ENCODE results near the gene NRXN3.
"Not testable (repeated sequence)": the region's sequence is repeated elsewhere in the genome, so short reads cannot be mapped to it uniquely, and the experiment has no call there.

The NRXN3 gene

DNA sequence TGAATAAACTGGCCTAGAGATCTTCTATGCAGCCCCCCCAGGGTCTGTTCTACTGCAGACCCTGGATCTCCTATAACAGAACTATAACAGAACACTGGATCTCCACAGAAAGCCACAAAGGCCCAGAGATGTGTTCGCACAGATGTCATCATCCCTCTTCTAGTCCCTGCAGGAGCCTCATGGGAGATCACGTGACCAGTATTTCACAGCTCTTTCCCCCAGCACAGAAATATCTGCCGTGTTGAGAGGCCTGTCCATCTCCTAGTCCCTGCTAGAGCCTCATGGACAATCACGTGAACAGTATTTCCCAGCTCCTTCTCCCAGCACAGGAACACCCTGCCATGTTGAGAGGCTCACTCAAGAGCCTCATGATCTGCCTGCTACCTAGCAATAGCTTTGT is 331.7 kb downstream of the NRXN3 start:
- no peak for DNase-seq

DNA sequence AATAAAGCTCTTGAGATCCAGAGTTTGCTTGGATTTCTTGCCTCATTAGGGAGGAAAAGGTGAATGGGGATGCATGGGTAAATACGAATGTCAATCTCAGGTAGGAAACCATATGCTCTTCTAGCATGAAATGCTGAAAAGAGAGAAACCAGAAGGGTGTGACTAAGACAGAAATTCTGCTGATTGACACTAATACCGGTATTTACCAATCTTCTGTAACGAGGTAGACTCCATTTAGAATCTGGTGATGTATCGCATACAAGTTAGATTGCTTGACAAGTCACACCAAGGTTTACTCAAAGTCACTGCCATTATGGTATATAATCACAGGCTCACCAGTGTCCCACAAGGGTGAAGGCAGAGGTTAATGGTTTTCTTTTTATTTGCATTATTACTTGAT is 337.9 kb downstream of the NRXN3 start:
- no peak for DNase-seq

DNA sequence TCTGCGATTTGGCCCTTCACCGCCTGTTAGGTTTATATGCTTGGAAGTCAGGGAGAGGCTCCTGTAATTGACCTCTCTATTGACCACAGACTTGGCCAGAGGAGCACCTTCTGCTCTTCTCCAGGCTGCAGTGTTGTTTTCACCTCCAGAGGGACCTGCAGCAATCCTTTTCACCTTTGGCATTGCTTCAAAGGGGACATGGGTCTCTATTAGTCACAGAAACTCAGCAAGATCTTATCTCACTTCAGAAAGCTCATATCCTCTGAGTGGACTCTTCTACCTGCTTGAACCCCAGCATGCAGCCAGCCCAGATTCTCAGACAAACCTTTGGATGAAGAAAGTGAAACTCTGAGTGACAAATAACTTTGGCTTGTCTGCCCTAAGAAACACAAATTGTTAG is 339.3 kb downstream of the NRXN3 start:
- no peak for DNase-seq

DNA sequence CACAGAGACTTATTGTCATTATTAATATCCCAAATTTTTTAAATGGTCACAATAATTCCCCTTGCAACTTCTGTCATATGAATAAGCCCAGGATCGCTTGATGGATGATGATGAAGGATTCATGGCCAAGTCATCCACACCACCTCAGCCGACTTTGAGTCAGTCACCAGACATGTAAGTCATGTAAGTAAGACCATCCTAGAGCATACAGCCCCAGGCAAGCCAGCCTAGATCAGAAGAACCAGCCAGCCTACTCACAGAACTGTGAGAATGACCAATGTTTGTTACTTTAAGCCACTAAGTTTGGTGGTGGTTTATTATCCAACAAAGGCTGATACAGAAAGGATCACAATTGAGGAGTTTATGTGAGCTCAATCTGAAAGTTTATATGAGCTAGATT is 341.8 kb downstream of the NRXN3 start:
- DNase-seq: no peak

DNA sequence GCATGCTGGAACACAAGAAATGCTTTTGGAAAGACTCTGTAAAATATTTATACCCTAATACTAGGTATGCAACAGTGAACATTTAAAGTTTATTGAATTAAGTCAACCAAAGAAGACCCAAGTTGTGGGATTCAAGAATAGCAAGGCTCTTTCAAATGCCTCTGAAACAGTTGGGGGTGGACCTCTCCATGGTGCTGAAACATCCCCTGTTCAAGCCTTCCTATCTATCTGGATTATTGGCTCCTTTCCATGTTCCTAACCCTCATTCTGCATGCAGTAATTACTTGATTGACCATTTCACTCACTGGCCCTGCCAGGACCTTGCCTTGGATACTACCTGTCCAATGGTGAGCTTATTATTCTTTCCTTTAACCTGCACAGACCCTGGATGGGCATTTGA is 349.7 kb downstream of the NRXN3 start:
- DNase-seq: peak; percentile 38

DNA sequence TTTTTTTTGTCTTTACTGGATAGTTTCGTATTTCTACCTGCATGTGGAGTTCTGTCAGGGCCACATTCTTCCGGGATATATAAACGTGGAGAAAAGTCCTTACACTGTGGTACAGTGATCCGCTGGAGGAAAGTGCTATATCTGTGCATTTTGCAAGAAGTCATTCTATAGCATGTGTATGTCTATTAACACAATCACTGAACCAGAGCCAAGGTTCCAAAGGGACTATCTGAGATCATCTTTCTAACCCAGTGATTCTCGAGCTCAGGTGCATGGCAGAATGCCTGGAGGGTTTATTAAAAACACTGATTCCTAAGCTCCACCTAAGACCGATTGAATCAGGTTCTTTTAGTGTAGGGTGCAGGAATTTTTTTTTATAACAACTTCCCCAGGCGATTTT is 354.0 kb downstream of the NRXN3 start:
- no peak for DNase-seq

DNA sequence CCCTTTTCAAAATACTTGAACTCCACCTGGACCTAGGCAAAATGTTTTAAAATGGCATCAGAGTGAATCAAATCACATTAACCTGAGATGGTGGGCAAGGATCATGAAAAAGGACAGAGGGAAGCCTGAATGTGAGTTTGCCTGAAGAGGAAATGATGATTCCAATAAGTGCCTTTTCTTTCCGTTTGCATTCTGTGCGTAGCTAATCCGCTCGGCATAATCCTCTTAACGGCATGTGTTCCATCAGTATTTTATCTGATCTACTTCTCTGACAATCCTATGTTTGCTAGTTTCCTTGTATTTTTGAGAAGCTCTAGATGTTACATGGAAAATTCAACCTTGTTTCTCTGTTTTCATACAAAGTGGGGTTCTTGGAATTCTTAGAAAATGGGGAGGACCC is 354.6 kb downstream of the NRXN3 start:
- no peak for DNase-seq

DNA sequence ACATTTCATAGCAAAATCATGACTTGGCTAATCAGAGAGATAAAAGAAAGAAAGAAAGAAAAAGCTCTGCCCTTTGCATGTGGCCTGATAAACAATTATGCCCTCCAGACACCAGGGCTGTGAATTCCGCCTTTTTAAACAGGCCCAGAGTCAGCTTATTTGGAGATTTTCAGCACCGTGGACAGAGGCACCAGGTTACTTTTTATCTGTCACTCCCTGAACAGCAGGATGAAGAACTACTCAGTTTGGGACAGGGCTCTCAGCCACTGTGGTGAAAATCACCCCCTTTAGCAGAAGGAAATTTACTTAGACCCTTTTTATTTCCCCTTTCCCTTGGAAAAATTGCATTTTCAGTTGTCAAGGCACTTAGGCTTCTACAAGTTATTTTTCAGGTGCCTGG is 359.9 kb downstream of the NRXN3 start:
- DNase-seq: peak; percentile 14

DNA sequence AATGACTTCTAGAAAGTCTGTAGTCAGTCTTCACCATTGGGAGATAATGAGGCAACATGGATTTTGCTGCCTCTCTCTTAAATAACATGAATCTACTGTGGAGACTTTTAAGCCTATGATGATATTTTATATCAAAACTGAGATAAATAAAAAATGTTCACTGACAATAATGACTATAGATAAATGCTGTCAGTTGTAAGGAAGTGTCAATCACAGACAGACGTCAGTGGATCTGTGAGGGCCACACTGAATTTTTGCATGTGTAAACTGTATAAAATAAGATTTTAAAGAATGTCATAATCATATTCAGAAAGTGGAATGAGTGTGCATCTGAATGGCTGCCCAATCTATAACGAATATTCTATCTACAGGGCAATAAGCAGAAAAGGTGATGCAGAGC is 364.0 kb downstream of the NRXN3 start:
- DNase-seq: no peak

DNA sequence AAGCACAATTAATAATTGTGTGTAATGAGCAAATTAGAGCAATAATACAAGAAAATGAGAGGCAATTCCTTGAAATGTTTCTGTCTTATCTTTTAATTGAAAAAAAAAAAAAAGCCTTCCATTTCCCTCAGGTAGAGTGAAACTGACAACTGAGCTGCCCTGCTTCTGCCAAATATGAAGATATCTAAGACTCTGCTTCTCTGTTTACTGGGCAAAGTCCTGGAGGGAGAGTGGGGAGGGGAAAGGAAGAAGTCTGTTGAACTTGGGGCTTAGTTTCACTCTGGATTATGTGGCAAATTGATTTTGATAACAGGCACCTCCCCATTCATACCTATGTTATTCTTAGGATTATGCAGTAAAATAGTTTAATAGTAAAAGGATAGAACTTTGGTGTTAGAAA is 364.9 kb downstream of the NRXN3 start:
- no peak for DNase-seq

DNA sequence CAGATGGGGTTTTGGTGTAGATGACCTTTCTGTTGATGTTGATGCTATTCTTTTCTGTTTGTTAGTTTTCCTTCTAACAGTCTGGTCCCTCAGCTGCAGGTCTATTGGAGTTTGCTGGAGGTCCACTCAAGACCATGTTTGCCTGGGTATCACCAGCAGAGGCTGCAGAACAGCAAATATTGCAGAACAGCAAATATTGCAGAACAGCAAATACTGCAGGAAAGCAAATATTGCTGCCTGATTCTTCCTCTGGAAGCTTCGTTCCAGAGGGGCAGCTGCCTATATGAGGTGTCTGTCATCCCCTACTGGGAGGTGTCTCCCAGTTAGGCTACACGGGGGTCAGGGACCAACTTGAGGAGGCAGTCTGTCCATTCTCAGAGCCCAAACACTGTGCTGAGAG is 371.6 kb downstream of the NRXN3 start:
- not testable (repeated sequence) for DNase-seq

DNA sequence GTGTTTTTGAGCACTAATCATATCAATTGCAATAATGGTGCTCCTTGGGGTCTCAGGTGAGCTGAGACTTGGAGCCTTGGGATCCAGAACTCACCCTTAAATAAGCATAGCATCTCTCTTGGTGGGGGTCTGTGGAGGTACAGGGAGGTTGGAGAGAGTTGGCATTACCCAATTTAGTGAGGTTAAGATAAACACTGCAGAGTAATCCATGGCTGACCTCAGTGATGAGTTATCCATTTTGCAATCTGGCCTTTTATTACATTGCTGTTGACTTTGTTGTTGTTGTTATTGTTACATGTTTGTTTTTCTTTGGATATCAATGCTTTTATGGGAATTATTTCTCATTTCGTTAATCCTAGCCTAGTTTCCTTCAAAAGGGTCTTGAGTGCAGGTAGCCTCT is 373.3 kb downstream of the NRXN3 start:
- DNase-seq: no peak

DNA sequence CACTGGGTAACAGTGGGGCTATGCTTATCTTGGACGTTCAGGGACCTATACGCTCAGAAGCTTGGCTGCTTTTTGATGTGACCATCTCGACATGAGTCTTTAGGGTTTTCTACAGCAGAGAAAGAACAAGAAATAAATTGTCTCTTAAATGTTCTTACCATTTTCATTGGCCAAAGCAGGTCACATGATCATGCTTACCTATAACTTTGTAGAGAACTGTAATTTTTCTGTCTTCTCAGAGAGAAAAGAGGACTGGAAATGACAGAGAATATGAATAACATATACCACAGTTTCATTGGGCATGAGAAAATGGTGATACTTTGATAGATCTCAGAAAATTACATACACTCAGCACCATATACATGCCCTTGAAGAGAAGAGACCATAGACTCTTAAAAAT is 390.9 kb downstream of the NRXN3 start:
- no peak for DNase-seq

DNA sequence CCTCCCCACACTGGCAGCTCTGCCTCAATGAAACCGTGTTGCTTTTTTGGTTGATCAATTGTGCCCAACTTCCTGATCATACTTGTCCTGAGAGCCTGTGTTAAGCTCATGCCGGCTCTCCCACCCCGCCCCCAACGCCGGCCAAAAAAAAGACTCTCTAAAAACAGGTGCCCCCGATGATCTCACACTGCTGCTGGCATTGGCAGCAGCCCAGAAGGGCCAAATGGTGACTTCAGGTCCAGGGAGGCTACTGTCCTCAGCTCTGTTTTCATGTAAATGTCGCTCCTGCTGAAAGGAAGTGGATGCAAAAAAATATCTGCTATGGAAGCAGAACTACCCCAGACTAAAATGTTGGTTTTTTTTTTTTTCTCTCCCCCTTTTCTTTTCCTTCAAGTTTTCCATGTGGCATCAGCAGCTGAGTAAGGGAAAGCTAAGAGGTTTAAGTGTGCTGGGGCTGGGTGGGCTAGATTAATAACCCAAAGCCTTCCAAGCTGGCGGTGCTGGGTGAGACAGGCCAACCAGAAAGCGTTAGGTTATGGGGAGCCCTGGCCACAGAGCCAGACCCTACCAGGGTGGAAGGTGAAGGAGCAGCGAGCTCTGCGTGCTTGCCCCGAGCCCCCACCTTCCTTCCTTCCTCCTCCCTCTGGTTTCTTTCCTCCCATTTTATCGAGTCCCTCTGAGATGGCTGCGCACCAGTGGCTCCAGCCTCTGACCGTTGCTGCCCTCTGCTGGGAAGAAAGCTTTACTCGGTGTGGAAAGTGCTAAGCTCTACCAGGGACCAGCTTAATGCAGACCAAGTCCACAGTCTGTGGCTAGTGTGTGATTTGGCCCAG is 396.1 kb downstream of the NRXN3 start:
- peak; percentile 82 for DNase-seq

DNA sequence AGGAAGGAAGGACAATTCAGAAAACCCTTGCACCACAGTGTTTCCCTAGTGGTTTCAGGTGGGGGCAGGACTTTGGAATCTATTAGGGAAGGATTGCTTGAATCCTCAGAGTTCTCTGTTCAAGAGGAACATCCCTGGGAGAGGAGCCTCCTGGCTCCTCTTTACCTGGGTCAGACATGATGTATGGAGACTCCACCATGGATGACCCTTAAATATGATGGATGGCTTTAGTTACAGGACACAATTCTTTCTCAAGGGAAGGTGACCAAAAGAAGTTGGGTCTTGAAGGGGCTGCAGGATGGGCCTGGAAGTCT is 396.6 kb downstream of the NRXN3 start:
- no peak for DNase-seq

DNA sequence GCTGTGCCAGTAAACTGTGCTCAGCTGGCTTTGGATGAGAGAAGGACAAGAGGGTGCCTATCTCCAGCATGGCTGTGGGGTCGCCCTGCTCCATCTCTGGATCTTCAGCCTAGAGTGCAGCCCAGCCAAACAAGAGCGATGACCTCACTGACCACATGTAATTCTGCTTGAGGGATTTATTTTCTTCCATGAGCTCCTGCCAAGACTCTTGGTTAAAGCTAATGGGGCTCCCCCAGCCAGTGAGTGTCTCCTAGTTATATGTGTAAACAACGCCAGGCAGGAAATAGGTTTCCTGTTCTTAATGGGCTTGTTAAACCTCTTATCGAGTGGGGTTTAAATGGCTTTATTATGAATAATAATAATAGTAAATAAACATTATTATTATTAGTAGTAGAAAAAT is 397.2 kb downstream of the NRXN3 start:
- no peak for DNase-seq

DNA sequence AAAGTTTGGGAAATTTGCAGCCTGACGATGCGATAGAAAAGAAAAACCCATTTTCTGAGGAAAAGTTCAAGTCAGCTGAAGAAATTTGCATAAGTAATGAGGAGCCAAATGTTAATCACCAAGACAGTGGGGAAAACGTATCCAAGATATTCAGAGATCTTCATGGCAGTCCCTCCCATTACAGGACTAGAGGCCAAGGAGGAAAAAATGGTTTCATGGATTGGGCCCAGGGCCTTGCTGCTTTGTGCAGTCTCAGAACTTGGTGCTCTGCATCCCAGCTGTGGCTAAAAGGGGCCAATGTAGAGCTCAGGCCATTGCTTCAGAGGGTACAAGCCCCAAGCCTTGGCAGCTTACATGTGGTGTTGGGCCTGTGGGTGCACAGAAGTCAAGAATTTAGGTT is 403.6 kb downstream of the NRXN3 start:
- not testable (repeated sequence) for DNase-seq

DNA sequence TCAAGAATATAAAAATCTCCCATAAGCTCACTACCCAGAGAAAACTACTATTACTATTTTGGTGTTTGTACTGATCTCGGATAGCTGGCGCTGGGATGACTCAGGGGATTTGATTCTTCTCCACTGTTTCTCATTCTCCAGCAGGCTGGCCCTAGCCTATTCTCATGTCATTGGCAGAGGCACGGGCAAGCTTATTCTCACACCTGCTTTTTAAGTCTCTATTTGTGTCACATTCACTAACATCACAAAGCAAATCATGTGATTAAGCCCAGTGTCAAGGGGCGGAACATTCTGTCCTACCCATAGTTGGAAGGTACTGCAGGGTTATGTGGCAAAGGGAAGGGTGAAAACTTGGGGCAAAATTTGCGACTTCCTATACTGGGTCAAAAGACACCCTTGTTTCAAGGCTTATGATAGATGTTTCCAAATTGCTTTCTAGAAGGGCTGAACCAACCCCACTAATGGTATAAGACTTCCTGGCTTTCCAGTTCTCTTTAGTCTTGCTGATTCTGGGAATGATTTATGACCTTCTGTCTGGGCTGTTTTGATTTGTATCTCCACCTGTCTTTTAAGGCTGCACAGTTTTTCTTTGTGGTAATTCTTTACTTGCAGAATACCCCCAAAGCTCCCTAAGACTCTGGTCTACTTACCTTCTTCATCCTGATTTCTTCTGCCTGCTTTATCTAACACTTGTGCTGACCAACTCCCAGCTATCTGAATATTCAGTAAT is 406.4 kb downstream of the NRXN3 start:
- DNase-seq: no peak

DNA sequence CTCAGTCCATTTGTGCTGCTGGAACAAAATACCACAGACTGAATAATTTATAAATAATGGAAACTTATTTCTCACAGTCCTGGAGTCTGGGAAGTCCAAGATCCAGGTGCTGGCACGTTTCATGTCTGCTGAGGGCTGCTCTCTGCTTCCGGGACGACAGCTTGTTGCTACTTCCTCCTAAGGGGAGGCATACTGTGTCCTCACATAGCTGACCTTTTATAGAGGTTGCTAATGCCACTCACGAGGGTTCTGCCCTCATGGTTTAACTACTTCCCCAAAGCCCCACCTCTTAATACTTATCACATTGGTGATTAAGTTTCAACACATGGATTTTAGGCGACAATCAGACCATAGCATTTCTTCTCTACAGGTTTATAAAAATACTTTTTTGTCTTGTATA is 411.1 kb downstream of the NRXN3 start:
- DNase-seq: no peak

DNA sequence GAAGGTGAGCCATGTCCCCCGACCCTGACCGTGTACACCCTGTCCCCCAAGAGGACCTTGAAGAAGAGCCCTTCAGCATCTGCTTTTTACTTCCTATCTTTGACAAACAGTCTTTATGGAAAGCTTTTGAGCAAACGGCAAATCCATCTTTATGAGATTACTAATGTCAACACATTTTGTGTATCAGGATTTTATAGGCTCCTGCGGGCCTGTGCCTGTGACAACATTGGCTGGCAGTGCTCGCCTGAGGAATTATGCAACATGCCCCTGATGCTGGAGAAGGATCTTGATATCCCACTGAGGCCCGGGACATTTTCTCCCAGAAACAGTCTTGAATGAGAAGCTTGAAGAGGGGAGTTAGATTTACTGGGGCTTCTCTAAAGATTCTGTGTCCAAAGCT is 416.5 kb downstream of the NRXN3 start:
- no peak for DNase-seq

DNA sequence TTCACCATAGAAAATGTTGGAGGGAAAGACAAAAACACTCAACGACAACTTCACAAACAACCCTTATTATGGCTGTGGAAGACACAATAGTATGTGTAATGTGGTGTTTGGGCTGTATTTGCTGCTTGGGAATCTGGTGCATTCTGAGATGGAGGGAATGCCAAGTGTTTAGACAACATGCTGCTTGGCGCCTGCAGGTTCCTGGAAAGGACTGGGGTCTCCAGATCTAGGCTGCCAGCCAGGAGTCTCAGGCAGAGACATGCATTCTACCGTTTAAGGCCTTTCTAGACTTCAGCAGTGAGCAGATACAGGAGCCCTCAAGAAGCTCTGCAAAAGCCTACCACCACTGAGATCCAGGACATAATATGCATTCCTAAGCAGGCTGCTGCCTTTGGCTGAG is 418.7 kb downstream of the NRXN3 start:
- no peak for DNase-seq

DNA sequence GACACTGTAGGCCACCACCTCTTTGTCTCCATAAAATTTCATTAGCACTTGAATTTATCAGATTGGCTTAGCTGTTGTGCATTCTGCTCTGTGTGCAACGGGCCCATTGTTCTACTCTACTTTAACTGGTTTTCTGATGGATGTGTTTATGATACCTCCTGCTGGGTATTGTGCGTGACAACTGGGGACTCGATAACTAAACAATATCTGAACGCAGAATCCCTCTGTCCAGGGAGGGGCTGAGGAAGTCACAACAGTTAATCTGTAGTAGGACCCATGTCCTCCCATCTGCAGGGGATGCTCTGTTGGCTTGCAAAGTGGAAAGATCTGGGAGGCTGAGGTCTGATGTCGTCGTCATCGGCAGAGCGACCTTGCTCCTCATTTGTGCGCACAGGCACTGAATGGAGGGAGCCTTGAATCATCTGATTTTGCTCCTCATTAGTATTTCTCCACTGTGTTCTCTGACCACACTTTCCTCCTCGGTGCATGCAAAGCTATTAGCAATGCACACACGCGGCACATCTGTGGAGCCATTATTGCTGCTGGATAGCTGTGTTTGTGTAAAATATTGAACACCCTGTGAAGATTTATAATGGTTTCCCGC is 422.5 kb downstream of the NRXN3 start:
- DNase-seq: no peak

DNA sequence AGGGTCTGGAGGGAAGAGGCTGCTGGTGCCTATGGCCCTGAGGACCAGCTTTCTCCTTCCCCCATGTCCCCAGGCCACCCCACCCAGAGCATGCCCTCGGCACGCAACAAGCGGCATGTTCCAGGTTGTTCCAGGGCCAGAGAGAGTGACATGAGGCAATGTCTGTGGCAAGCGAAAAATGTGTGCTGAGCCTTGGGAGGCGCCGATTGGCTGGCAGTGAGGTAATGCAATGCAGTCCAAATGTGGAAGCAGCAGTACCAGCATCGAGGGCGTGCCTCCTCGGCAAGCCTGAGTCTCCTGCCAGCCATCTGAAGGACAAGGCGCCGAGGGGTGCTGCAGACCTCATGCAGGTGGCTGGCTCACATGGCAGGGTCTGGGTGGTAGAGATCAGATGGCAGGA is 423.8 kb downstream of the NRXN3 start:
- no peak for DNase-seq

DNA sequence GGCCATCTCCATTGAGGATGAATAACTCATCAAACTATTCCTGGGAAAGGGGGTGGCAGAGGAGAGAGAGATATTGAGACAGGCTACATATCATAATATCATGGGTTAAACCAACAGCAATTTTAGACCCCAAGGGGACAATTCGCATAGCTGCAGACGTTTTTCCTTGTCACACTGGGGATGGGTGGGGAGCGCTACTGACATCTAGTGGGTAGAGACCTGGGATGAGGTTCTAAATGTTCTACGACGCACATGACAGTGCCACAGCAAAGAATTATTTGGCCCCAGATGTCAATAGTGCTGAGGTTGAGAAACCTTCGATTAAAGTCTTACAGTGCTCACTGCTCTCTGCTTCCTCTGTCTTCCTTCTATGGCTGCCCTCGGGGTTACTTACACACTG is 425.6 kb downstream of the NRXN3 start:
- DNase-seq: peak; percentile 3
